Skeletal muscle tissue (tissue), 4 donors: ENCODE data around the gene HIVEP1. TPM values are rescaled to one million over a fixed set of nuclear protein-coding genes. Genes with fewer than 3 reads are reported as not detected.
"Not testable (repeated sequence)": the region's sequence is repeated elsewhere in the genome, so short reads cannot be mapped to it uniquely, and the experiment has no call there.

Experiments
- H3K27ac ChIP-seq: one replicate; pipeline ENCODE4 v1.7.0; 2013; ENCODE audit warnings: mild to moderate bottlenecking, low read depth, low read length, inconsistent platforms
- H3K27me3 ChIP-seq, 3 donors: one replicate each; pipeline ENCODE4 v1.7.0; 2013; ENCODE audit warnings: low read length in 3 of 3; ENCODE audit not compliant: control insufficient read depth in 3 of 3, insufficient read depth in 3 of 3
- H3K36me3 ChIP-seq, 3 donors: one replicate each; pipeline ENCODE4 v1.7.0; 2013; ENCODE audit warnings: low read length in 3 of 3; ENCODE audit not compliant: control insufficient read depth in 3 of 3, insufficient read depth in 3 of 3
- H3K4me1 ChIP-seq, 3 donors: one replicate each; pipeline ENCODE4 v1.7.0; 2013; ENCODE audit warnings: low read length in 3 of 3, mild to moderate bottlenecking in 3 of 3; ENCODE audit not compliant: control insufficient read depth in 3 of 3, insufficient read depth in 3 of 3
- H3K4me3 ChIP-seq, 3 donors: one replicate each; pipeline ENCODE4 v1.7.0; 2013; ENCODE audit warnings: low read length in 3 of 3
- H3K9ac ChIP-seq, 3 donors: one replicate each; pipeline ENCODE4 v1.7.0; 2013; ENCODE audit warnings: low read length in 3 of 3, mild to moderate bottlenecking in 3 of 3, moderate library complexity in 2 of 3, low read depth in 1 of 3
- H3K9me3 ChIP-seq, 3 donors: one replicate each; pipeline ENCODE4 v1.7.0; 2013; ENCODE audit warnings: low read length in 3 of 3; ENCODE audit not compliant: control insufficient read depth in 3 of 3
- total RNA-seq: library from RNA; depleted of rRNA; stranded (reverse); fragments of >200 nt; gene quantifications from one replicate; pipeline ENCODE4 v1.2.3, GENCODE V29; 2014
- donor health status: Osteomylitis.

HIVEP1 gene
- total RNA-seq, 1 donor from 2014 or later = 19.8 TPM

- no peaks in the 10 kb centered on the region for H3K27me3 ChIP-seq
- H3K4me3 ChIP-seq = no peak overlapping the region
- H3K9me3 ChIP-seq = no peaks in the 10 kb centered on the region
- H3K4me1 ChIP-seq = no peaks in the 10 kb centered on the region
- no peaks in the 10 kb centered on the region for H3K36me3 ChIP-seq
- no peak overlapping the region for H3K27ac ChIP-seq
- H3K9ac ChIP-seq = no peak overlapping the region
Observed at GRCh38 chr6:12097791-12098190, 85.7 kb downstream of the HIVEP1 start.

GRCh38 chr6:12099623-12100338 lies 87.7 kb downstream of the HIVEP1 start:
- Histone ChIP-seq H3K9ac (no peak overlapping the region), H3K36me3 (no peaks in the 10 kb centered on the region), H3K27ac (no peak overlapping the region)

GRCh38 chr6:12101048-12101447 lies 88.9 kb downstream of the HIVEP1 start:
- Histone ChIP-seq H3K9ac (no peak overlapping the region), H3K36me3 (no peaks in the 10 kb centered on the region), H3K27me3 (no peaks in the 10 kb centered on the region), H3K9me3 (no peaks in the 10 kb centered on the region), H3K27ac (no peak overlapping the region), H3K4me3 (no peak overlapping the region), H3K4me1 (no peaks in the 10 kb centered on the region)

More at GRCh38 chr6:12099623-12100338, 87.7 kb downstream of the HIVEP1 start:
- Histone ChIP-seq H3K4me3 (no peak overlapping the region), H3K9me3 (no peaks in the 10 kb centered on the region), H3K27me3 (no peaks in the 10 kb centered on the region), H3K4me1 (no peaks in the 10 kb centered on the region)

GRCh38 chr6:12101653-12102312 lies 89.7 kb downstream of the HIVEP1 start:
- no peak overlapping the region for H3K27ac ChIP-seq

GRCh38 chr6:12102350-12102749 lies 90.2 kb downstream of the HIVEP1 start:
- no peaks in the 10 kb centered on the region for H3K36me3 ChIP-seq
- no peaks in the 10 kb centered on the region for H3K27me3 ChIP-seq
- no peaks in the 10 kb centered on the region for H3K9me3 ChIP-seq
- no peak overlapping the region for H3K4me3 ChIP-seq
- H3K9ac ChIP-seq = no peak overlapping the region
- H3K27ac ChIP-seq = no peak overlapping the region
- H3K4me1 ChIP-seq = no peaks in the 10 kb centered on the region

More at GRCh38 chr6:12101653-12102312, 89.7 kb downstream of the HIVEP1 start:
- Histone ChIP-seq H3K9ac (no peak overlapping the region), H3K4me1 (no peaks in the 10 kb centered on the region), H3K9me3 (no peaks in the 10 kb centered on the region), H3K36me3 (no peaks in the 10 kb centered on the region), H3K4me3 (no peak overlapping the region), H3K27me3 (no peaks in the 10 kb centered on the region)

- no peak overlapping the region for H3K9ac ChIP-seq
- H3K9me3 ChIP-seq = no peaks in the 10 kb centered on the region
- H3K27me3 ChIP-seq = no peaks in the 10 kb centered on the region
- no peaks in the 10 kb centered on the region for H3K4me1 ChIP-seq
- H3K4me3 ChIP-seq = no peak overlapping the region
- H3K36me3 ChIP-seq = no peaks in the 10 kb centered on the region
- no peak overlapping the region for H3K27ac ChIP-seq
Observed at GRCh38 chr6:12103158-12103557, 91.0 kb downstream of the HIVEP1 start.

GRCh38 chr6:12105271-12105670 lies 93.2 kb downstream of the HIVEP1 start:
- peaks cover 0 to 4% (median 0%) of the 10 kb centered on the region in 3 donors for H3K36me3 ChIP-seq
- H3K9me3 ChIP-seq = no peaks in the 10 kb centered on the region
- no peak overlapping the region for H3K9ac ChIP-seq
- no peaks in the 10 kb centered on the region for H3K27me3 ChIP-seq
- H3K27ac ChIP-seq = no peak overlapping the region
- H3K4me3 ChIP-seq = no peak overlapping the region
- no peaks in the 10 kb centered on the region for H3K4me1 ChIP-seq

GRCh38 chr6:12108376-12108775 lies 96.3 kb downstream of the HIVEP1 start:
- not testable (repeated sequence) for H3K27me3 ChIP-seq, H3K4me3 ChIP-seq, H3K27ac ChIP-seq, H3K9ac ChIP-seq, H3K36me3 ChIP-seq, H3K4me1 ChIP-seq, H3K9me3 ChIP-seq

- Histone ChIP-seq H3K27me3 (no peaks in the 10 kb centered on the region), H3K27ac (no peak overlapping the region), H3K9me3 (no peaks in the 10 kb centered on the region), H3K36me3 (peaks cover 0 to 4% (median 0%) of the 10 kb centered on the region in 3 donors), H3K9ac (no peak overlapping the region), H3K4me1 (no peaks in the 10 kb centered on the region), H3K4me3 (no peak overlapping the region)
Observed at GRCh38 chr6:12110523-12111362, 98.6 kb downstream of the HIVEP1 start.

GRCh38 chr6:12111363-12111670 lies 99.2 kb downstream of the HIVEP1 start:
- peaks cover 0 to 4% (median 0%) of the 10 kb centered on the region in 3 donors for H3K36me3 ChIP-seq
- no peak overlapping the region for H3K27ac ChIP-seq
- no peaks in the 10 kb centered on the region for H3K27me3 ChIP-seq
- no peak overlapping the region for H3K4me3 ChIP-seq
- H3K9me3 ChIP-seq = peaks cover 0 to 1% (median 0%) of the 10 kb centered on the region in 3 donors
- no peaks in the 10 kb centered on the region for H3K4me1 ChIP-seq
- H3K9ac ChIP-seq = no peak overlapping the region
